ENCODE measurements around the gene JPH2.

JPH2 gene

GRCh38 chr20:44228465-44229258, 41.7 kb upstream of the JPH2 start:
- H3K4me3 ChIP-seq (ENCODE audit: low read depth, low read length) = no peak overlapping the region
- DNase-seq (ENCODE audit: low read depth) = no peak

GRCh38 chr20:44224637-44225036, 37.6 kb upstream of the JPH2 start:
- no peak for DNase-seq (ENCODE audit: low read depth)
- TF ChIP-seq CTCF (IDR thresholded peaks at IDR 0.05; ENCODE audit: low read depth, low read length, missing control alignments) = no peak
- H3K4me3 ChIP-seq (ENCODE audit: low read depth, low read length) = no peak overlapping the region

More at GRCh38 chr20:44228465-44229258, 41.7 kb upstream of the JPH2 start:
- no peak for TF ChIP-seq CTCF (IDR thresholded peaks at IDR 0.05; ENCODE audit: low read depth, low read length, missing control alignments)

DNA sequence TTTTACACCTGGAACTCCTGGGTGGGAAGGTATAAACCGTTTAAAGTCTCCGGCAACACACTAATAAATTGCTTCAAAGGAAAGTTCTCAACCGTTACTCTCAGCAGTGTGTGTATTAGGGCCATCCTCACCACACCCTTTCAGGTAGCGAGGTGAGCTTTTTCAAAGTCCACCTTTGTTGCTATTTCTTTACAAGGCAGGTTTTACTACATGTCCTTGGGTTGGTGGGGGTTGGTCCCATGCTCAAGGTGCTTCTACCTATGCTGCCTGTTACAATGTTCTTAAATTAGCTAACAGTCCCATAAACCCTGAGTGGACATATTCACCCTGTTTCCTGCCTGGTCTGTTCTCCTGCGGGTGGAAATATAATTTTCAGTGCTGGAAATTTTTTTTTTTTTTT, 36.7 kb upstream of the JPH2 start:
- no peak for DNase-seq (ENCODE audit: low read depth)
- no peak overlapping the region for H3K4me3 ChIP-seq (ENCODE audit: low read depth, low read length)
- TF ChIP-seq CTCF (IDR thresholded peaks at IDR 0.05; ENCODE audit: low read depth, low read length, missing control alignments) = no peak

- no peak for DNase-seq (ENCODE audit: low read depth)
- H3K4me3 ChIP-seq (ENCODE audit: low read depth, low read length) = no peak overlapping the region
- TF ChIP-seq CTCF (IDR thresholded peaks at IDR 0.05; ENCODE audit: low read depth, low read length, missing control alignments) = no peak
Observed at GRCh38 chr20:44222633-44223368, 35.8 kb upstream of the JPH2 start.

- H3K4me3 ChIP-seq (ENCODE audit: low read depth, low read length) = no peak overlapping the region
- TF ChIP-seq CTCF (IDR thresholded peaks at IDR 0.05; ENCODE audit: low read depth, low read length, missing control alignments) = no peak
- DNase-seq (ENCODE audit: low read depth) = no peak
Observed at GRCh38 chr20:44222027-44222426, 35.0 kb upstream of the JPH2 start.

GRCh38 chr20:44221368-44221954, 34.5 kb upstream of the JPH2 start:
- no peak overlapping the region for H3K4me3 ChIP-seq (ENCODE audit: low read depth, low read length)

More at GRCh38 chr20:44221368-44221954, 34.5 kb upstream of the JPH2 start:
- no peak for DNase-seq (ENCODE audit: low read depth)
- no peak for TF ChIP-seq CTCF (IDR thresholded peaks at IDR 0.05; ENCODE audit: low read depth, low read length, missing control alignments)

Data from GM12864 (cell line).